Astrocyte (in vitro differentiated cells and primary cell): ENCODE measurements around the gene HYDIN. TPM values are rescaled to one million over a fixed set of nuclear protein-coding genes. Genes with fewer than 3 reads are reported as not detected.

ENCODE experiments used
- DNase-seq: peaks from one replicate; pipeline ENCODE4 v3.0.0-alpha.2; 2010; ENCODE audit warnings: low read depth
- FAIRE-seq: peaks from 2 replicates; lab custom pipeline; 2011; peaks lifted over from hg19 to GRCh38; lab: Jason Lieb, UNC
- H2AFZ ChIP-seq: 2 replicates; pipeline ENCODE4 v1.6.0; 2012; ENCODE audit warnings: low read depth, low read length, inconsistent platforms
- H3K27ac ChIP-seq: 2 replicates; pipeline ENCODE4 v1.5.1; 2011; ENCODE audit warnings: low read depth, low read length, inconsistent platforms
- H3K27me3 ChIP-seq: 2 replicates; pipeline ENCODE4 v1.6.0; 2011; ENCODE audit warnings: low read length, inconsistent platforms; ENCODE audit not compliant: insufficient read depth
- H3K36me3 ChIP-seq: 2 replicates; pipeline ENCODE4 v1.5.1; 2011; ENCODE audit warnings: low read length, inconsistent platforms; ENCODE audit not compliant: insufficient read depth
- H3K4me1 ChIP-seq: 2 replicates; pipeline ENCODE4 v1.5.1; 2011; ENCODE audit warnings: low read length, inconsistent platforms; ENCODE audit not compliant: insufficient read depth
- H3K4me2 ChIP-seq: 2 replicates; pipeline ENCODE4 v1.6.0; 2012; ENCODE audit warnings: low read length, inconsistent platforms
- H3K4me3 ChIP-seq: 2 replicates; pipeline ENCODE4 v1.5.1; 2011; ENCODE audit warnings: low read depth, mild to moderate bottlenecking, low read length, inconsistent platforms; ENCODE audit not compliant: insufficient read depth
- H3K79me2 ChIP-seq: 2 replicates; pipeline ENCODE4 v1.6.0; 2012; ENCODE audit warnings: mild to moderate bottlenecking, low read length, inconsistent platforms; ENCODE audit not compliant: insufficient read depth
- H3K9ac ChIP-seq: 2 replicates; pipeline ENCODE4 v1.6.0; 2012; ENCODE audit warnings: mild to moderate bottlenecking, low read length, inconsistent platforms
- H3K9me3 ChIP-seq: 2 replicates; pipeline ENCODE4 v1.5.1; 2012; ENCODE audit warnings: low read depth, mild to moderate bottlenecking, low read length, inconsistent platforms; ENCODE audit not compliant: insufficient read depth
- H4K20me1 ChIP-seq: 2 replicates; pipeline ENCODE4 v1.6.0; 2012; ENCODE audit warnings: low read length, inconsistent platforms; ENCODE audit not compliant: insufficient read depth
- H3K27ac Mint-ChIP-seq: one replicate; pipeline ENCODE4 v1.8.0; 2021; ENCODE audit warnings: mild to moderate bottlenecking, mixed read lengths; ENCODE audit not compliant: unreplicated experiment
- H3K27me3 Mint-ChIP-seq: one replicate; pipeline ENCODE4 v1.8.0; 2021; ENCODE audit warnings: low read depth, mixed read lengths; ENCODE audit not compliant: unreplicated experiment
- H3K36me3 Mint-ChIP-seq: one replicate; pipeline ENCODE4 v1.8.0; 2021; ENCODE audit warnings: low read depth, mixed read lengths; ENCODE audit not compliant: unreplicated experiment
- H3K4me1 Mint-ChIP-seq: one replicate; pipeline ENCODE4 v1.8.0; 2021; ENCODE audit warnings: low read depth, mixed read lengths; ENCODE audit not compliant: unreplicated experiment
- H3K4me3 Mint-ChIP-seq: one replicate; pipeline ENCODE4 v1.8.0; 2021; ENCODE audit warnings: mild to moderate bottlenecking, moderate library complexity, mixed read lengths; ENCODE audit not compliant: unreplicated experiment
- H3K9me3 Mint-ChIP-seq: one replicate; pipeline ENCODE4 v1.8.0; 2021; ENCODE audit warnings: mild to moderate bottlenecking, mixed read lengths; ENCODE audit not compliant: unreplicated experiment
- CTCF ChIP-seq: IDR thresholded peaks from 2 replicates; pipeline ENCODE4 v1.5.1; 2011; ENCODE audit warnings: low read depth, mild to moderate bottlenecking, inconsistent platforms, low read length, moderate library complexity; ENCODE audit not compliant: insufficient read depth
- EZH2 ChIP-seq: IDR thresholded peaks from 2 replicates; pipeline ENCODE4 v1.6.1; 2012; ENCODE audit warnings: mild to moderate bottlenecking, low read length, inconsistent platforms; ENCODE audit not compliant: insufficient read depth
- total RNA-seq: library from RNA; stranded (reverse); gene quantifications from 2 replicates; pipeline ENCODE4 v1.2.1, GENCODE V29; 2021

The HYDIN gene
- total RNA-seq, 1 donor from 2014 or later, result 1.4 TPM

DNA sequence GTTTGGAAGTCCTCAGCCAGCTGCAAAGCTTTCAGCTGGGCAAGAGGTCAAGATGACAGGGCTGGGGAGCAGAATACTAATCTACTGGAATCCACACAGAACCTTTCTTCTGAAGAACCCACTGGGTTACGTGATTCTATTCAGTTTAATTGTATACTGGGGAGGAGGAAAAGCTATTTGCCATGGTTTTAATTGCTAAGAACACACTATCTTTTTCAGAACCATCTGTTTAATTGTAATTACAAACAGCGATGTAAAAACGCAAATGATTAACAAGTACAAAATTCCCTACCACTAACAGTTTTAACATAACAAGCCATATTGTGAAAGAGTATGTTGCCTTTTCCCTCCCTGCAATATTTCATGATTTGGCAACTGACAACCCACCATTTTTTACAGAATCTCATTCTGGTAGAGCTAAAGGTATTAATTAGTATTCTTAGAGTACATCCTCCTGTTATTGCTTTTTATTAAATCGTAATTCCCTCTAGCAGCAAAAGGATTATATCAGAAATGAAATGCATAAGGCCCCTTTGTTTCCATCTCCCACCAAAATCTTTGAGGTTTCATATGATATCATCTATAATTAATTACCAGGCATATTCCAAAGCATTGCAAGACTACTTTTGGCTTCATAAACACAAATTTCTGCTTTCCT, 12.1 kb downstream of the HYDIN start:
- Histone ChIP-seq H3K9ac (no peak overlapping the region), H2AFZ (no peak overlapping the region), H4K20me1 (no peaks in the 10 kb centered on the region), H3K4me2 (no peak overlapping the region), H3K4me1 (no peaks in the 10 kb centered on the region), H3K9me3 (no peaks in the 10 kb centered on the region), H3K4me3 (no peak overlapping the region), H3K36me3 (no peaks in the 10 kb centered on the region), H3K79me2 (no peaks in the 10 kb centered on the region), H3K27me3 (no peaks in the 10 kb centered on the region), H3K27ac (no peak overlapping the region)
- FAIRE-seq, result no peak
- no peak overlapping the region for H3K27ac Mint-ChIP-seq
- no peaks in the 10 kb centered on the region for H3K36me3 Mint-ChIP-seq
- peaks cover 9% of the 10 kb centered on the region for H3K9me3 Mint-ChIP-seq
- peaks cover 4% of the 10 kb centered on the region for H3K4me1 Mint-ChIP-seq
- H3K27me3 Mint-ChIP-seq, result peaks cover 2% of the 10 kb centered on the region
- H3K4me3 Mint-ChIP-seq, result no peak overlapping the region
- DNase-seq, result no peak
- TF ChIP-seq CTCF (no peak), EZH2 (no peak)

DNA sequence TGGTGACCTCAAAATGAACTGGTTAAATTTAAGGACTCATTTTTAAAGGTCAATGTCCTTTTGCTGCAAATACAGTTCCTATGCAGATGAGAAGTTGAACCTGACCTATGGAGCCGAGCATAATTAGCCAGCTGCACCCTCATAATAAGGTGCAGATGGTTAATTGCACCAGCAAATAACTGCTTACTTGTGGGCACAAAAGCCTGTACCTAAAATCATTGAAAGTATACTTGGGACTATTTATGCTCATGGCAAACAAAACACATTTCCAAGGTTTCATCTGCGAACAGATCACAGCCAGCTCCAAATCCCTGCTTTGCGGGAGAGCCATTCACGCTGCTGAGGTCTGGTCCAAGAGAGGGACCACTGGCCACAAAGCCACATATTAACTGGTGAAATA, 13.0 kb downstream of the HYDIN start:
- FAIRE-seq, result no peak

More for the DNA sequence above, 13.0 kb downstream of the HYDIN start:
- Histone ChIP-seq H3K9ac (no peak overlapping the region), H3K27ac (no peak overlapping the region), H3K4me1 (no peaks in the 10 kb centered on the region), H3K4me3 (no peak overlapping the region), H3K79me2 (no peaks in the 10 kb centered on the region), H3K36me3 (no peaks in the 10 kb centered on the region), H4K20me1 (no peaks in the 10 kb centered on the region), H3K9me3 (no peaks in the 10 kb centered on the region), H3K4me2 (no peak overlapping the region), H2AFZ (no peak overlapping the region), H3K27me3 (no peaks in the 10 kb centered on the region)
- H3K9me3 Mint-ChIP-seq, result peaks cover 5% of the 10 kb centered on the region
- no peaks in the 10 kb centered on the region for H3K36me3 Mint-ChIP-seq
- H3K4me1 Mint-ChIP-seq, result peaks cover 4% of the 10 kb centered on the region
- DNase-seq, result no peak
- TF ChIP-seq CTCF (no peak), EZH2 (no peak)
- H3K27ac Mint-ChIP-seq, result no peak overlapping the region
- no peak overlapping the region for H3K4me3 Mint-ChIP-seq
- peaks cover 2% of the 10 kb centered on the region for H3K27me3 Mint-ChIP-seq
